AG04449 (cell line): ENCODE measurements around the gene HMG20A.

ENCODE experiments used
- CTCF ChIA-PET: fragments of 350-600 bp; formaldehyde crosslinking; extraction: SDS; loops from one replicate; lab custom pipeline; 2021; ENCODE audit warnings: antibody characterized with exemption; lab: Yijun Ruan, JAX
- POLR2A ChIA-PET: fragments of 400-600, 350-600 bp; formaldehyde crosslinking; extraction: SDS; loops from one replicate; lab custom pipeline; 2020; ENCODE audit warnings: antibody characterized with exemption, inconsistent platforms; lab: Yijun Ruan, JAX
- DNase-seq: peaks from one replicate; pipeline ENCODE4 v3.0.0-alpha.2; 2010; ENCODE audit warnings: low read depth, low spot score
- H3K4me3 ChIP-seq: 2 replicates; pipeline ENCODE4 v1.5.1; 2011; ENCODE audit warnings: low read depth, mild to moderate bottlenecking, control low read depth, low read length
- CTCF ChIP-seq: IDR thresholded peaks from one replicate; pipeline ENCODE4 v1.5.1; 2011; ENCODE audit warnings: mild to moderate bottlenecking, moderate library complexity, low read length, control low read depth, inconsistent platforms; ENCODE audit not compliant: insufficient read depth; ENCODE audit errors: missing control alignments

The HMG20A gene

GRCh38 chr15:77411619-77411976 is 9.1 kb upstream of the HMG20A start:
- ChIA-PET CTCF (interaction anchor here (1.1 kb wide), 1 partner anchor 132 kb away, joined by 3 read pairs; no protein-coding TSS in a partner anchor), POLR2A (no interaction called here)
- DNase-seq, result no peak
- no peak overlapping the region for H3K4me3 ChIP-seq
- TF ChIP-seq CTCF, result no peak

GRCh38 chr15:77412972-77413698 is 7.6 kb upstream of the HMG20A start:
- ChIA-PET CTCF (no interaction called here), POLR2A (no interaction called here)
- no peak for TF ChIP-seq CTCF
- H3K4me3 ChIP-seq, result no peak overlapping the region
- DNase-seq, result no peak

- no peak for DNase-seq
- no peak overlapping the region for H3K4me3 ChIP-seq
- ChIA-PET CTCF (no interaction called here), POLR2A (no interaction called here)
- no peak for TF ChIP-seq CTCF
Observed at GRCh38 chr15:77413699-77414349, 6.9 kb upstream of the HMG20A start.

GRCh38 chr15:77414789-77415442 is 5.8 kb upstream of the HMG20A start:
- ChIA-PET POLR2A (interaction anchor here (0.6 kb wide), 1 partner anchor 269 kb away, joined by 3 read pairs; no protein-coding TSS in a partner anchor), CTCF (interaction anchor here (0.7 kb wide), 1 partner anchor 128 kb away, joined by 3 read pairs; no protein-coding TSS in a partner anchor)
- no peak for TF ChIP-seq CTCF
- H3K4me3 ChIP-seq, result no peak overlapping the region
- no peak for DNase-seq

GRCh38 chr15:77415450-77416147 is 5.1 kb upstream of the HMG20A start:
- POLR2A ChIA-PET, result interaction anchor here (0.6 kb wide), 1 partner anchor 270 kb away, joined by 3 read pairs; no protein-coding TSS in a partner anchor
- no peak for DNase-seq
- no peak overlapping the region for H3K4me3 ChIP-seq

More at GRCh38 chr15:77415450-77416147, 5.1 kb upstream of the HMG20A start:
- TF ChIP-seq CTCF, result no peak
- CTCF ChIA-PET, result interaction anchor here (0.7 to 4.1 kb wide), 3 partner anchors 127 to 309 kb away, joined by 3 to 25 read pairs (median 4); no protein-coding TSS in a partner anchor
